Body of pancreas (tissue), 4 donors: ENCODE data around the gene CRYBG3.

Source experiments
- POLR2A ChIP-seq, 3 donors: fragments of 450-650 bp; IDR thresholded peaks; one replicate each; pipeline ENCODE4 v1.6.1; 2016; ENCODE audit warnings: antibody characterized with exemption in 3 of 3, mild to moderate bottlenecking in 2 of 3
- TF ChIP-seq, protein P1 (sequence below), 7 experiments: fragments of 450-650 bp in 4 of 7; fragments of 200-600 bp in 3 of 7; sonication (generic) in 3 of 7; IDR thresholded peaks; one replicate each; pipeline ENCODE4 v1.5.1; 2016 to 2019; ENCODE audit warnings: antibody characterized with exemption in 7 of 7

DNA sequence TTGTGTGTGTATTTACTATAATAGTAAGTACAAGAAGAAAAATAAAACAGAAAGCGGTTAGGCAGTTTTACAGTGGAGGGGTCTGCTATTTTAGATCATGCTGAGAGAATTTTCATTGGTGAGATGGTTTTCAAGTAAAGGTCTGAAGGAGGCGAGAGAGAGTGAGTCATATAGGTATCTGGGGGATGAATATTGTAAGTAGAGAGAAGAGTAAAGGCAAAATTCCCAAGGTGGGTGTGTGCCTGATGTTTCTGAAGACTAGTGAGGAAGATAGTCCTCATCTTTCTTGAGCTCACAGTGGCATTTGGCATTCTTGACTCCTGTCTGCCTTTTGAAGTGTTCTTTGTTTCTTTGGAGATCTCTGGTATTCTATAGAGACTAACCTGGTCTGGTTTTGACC is 38.6 kb downstream of the CRYBG3 start:
- TF ChIP-seq, protein P1, sequence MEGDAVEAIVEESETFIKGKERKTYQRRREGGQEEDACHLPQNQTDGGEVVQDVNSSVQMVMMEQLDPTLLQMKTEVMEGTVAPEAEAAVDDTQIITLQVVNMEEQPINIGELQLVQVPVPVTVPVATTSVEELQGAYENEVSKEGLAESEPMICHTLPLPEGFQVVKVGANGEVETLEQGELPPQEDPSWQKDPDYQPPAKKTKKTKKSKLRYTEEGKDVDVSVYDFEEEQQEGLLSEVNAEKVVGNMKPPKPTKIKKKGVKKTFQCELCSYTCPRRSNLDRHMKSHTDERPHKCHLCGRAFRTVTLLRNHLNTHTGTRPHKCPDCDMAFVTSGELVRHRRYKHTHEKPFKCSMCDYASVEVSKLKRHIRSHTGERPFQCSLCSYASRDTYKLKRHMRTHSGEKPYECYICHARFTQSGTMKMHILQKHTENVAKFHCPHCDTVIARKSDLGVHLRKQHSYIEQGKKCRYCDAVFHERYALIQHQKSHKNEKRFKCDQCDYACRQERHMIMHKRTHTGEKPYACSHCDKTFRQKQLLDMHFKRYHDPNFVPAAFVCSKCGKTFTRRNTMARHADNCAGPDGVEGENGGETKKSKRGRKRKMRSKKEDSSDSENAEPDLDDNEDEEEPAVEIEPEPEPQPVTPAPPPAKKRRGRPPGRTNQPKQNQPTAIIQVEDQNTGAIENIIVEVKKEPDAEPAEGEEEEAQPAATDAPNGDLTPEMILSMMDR (IDR thresholded peaks at IDR 0.05) = no peak
- TF ChIP-seq POLR2A (IDR thresholded peaks at IDR 0.05) = no peak
